Measurements from ENCODE around the gene MAT2B.

- TF ChIP-seq, protein P1, sequence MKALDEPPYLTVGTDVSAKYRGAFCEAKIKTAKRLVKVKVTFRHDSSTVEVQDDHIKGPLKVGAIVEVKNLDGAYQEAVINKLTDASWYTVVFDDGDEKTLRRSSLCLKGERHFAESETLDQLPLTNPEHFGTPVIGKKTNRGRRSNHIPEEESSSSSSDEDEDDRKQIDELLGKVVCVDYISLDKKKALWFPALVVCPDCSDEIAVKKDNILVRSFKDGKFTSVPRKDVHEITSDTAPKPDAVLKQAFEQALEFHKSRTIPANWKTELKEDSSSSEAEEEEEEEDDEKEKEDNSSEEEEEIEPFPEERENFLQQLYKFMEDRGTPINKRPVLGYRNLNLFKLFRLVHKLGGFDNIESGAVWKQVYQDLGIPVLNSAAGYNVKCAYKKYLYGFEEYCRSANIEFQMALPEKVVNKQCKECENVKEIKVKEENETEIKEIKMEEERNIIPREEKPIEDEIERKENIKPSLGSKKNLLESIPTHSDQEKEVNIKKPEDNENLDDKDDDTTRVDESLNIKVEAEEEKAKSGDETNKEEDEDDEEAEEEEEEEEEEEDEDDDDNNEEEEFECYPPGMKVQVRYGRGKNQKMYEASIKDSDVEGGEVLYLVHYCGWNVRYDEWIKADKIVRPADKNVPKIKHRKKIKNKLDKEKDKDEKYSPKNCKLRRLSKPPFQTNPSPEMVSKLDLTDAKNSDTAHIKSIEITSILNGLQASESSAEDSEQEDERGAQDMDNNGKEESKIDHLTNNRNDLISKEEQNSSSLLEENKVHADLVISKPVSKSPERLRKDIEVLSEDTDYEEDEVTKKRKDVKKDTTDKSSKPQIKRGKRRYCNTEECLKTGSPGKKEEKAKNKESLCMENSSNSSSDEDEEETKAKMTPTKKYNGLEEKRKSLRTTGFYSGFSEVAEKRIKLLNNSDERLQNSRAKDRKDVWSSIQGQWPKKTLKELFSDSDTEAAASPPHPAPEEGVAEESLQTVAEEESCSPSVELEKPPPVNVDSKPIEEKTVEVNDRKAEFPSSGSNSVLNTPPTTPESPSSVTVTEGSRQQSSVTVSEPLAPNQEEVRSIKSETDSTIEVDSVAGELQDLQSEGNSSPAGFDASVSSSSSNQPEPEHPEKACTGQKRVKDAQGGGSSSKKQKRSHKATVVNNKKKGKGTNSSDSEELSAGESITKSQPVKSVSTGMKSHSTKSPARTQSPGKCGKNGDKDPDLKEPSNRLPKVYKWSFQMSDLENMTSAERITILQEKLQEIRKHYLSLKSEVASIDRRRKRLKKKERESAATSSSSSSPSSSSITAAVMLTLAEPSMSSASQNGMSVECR (CRISPR knock-in tag; IDR thresholded peaks at IDR 0.05; ENCODE audit: borderline replicate concordance) = no peak
- TF ChIP-seq CTCF (IDR thresholded peaks at IDR 0.05) (no peak), ZBTB21 (CRISPR knock-in tag; IDR thresholded peaks at IDR 0.05; ENCODE audit: borderline replicate concordance) (no peak), TEAD4 (CRISPR knock-in tag; IDR thresholded peaks at IDR 0.05) (no peak), ZNF232 (CRISPR knock-in tag; IDR thresholded peaks at IDR 0.05) (no peak), SMAD4 (CRISPR knock-in tag; IDR thresholded peaks at IDR 0.05) (no peak)
Observed at GRCh38 chr5:163562071-163562470, 56.7 kb downstream of the MAT2B start.
